ENCODE data around the gene SPAAR. TPM values are rescaled to one million over a fixed set of nuclear protein-coding genes. Genes with fewer than 3 reads are reported as not detected.
A peak's percentile ranks its signal among the peaks of the same experiment; 100 is the strongest.
"Not testable (repeated sequence)": the region's sequence is repeated elsewhere in the genome, so short reads cannot be mapped to it uniquely, and the experiment has no call there.

Gene SPAAR, protein sequence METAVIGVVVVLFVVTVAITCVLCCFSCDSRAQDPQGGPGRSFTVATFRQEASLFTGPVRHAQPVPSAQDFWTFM
- 1 to 10 TPM; 1.3 to 1.6 (median 1.6) TPM for polyA plus RNA-seq (ENCODE audit: insufficient read length in 4 of 4)

DNA sequence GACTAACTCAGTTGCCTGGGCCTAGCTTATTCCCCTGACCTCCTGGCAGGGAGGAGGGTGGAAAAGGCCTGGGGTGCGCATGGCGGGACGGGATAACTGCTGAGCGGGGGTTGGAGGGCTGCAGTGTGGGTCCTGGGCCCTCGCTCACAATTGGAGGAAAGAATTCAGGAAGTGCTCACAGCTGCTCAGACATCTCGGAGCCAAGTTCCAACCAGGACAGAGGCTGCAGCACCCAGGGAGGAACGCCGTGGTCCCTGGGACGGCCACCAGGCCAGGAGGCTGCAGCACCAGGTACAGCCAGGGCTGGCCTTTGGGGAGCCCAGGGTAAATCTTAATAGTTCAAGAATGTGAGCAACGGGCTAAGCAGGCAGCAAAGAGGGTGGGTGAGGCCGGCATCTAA, at the start of gene SPAAR:
Gene SPAAR (plus strand): TSS at position 217 of the 400 bp plus-strand sequence. CDS start 974 bp downstream, outside the sequence.
- no peak for DNase-seq (ENCODE audit: low read depth in 4 of 4, low spot score in 3 of 4)

GRCh38 chr9:35859990-35860339, 49.3 kb upstream of the SPAAR start:
- DNase-seq (ENCODE audit: low read depth in 4 of 4, low spot score in 3 of 4): no peak

DNA sequence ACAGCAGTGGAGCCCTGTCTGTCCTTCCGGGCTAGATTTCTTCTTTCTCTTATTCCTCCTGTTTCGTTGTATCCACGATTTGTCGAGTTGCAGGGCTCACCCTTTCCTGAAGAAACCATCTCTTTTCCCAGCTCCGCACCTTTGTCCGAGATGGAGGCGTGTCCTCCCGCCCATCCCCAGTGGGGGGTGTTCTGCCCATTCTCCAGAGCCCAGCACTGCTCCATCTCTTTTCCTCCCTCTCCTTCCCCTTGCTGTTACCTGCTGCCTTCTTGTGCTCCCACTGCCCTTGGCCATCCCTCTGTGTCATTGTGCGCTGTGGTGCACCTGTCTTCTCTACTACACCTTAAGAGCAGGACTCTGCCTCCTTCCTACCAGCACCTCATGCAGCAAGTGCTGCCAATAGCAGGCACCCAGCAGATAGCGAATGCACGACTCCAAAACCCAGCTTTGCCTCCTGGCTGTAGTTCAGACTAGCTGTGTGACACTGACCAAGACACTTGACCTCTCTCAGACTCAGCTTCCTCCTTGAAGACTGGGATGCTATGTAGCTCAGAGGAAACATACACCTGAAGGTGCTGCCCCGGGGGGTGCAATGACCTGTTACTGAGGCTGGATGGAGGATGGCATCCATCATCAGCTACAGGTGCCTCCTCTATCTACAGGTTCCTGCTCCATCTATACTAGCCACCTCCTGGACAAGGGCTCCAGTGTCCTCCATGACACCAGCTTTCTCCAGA, 48.0 kb upstream of the SPAAR start:
- DNase-seq (ENCODE audit: low read depth in 4 of 4, low spot score in 3 of 4): no peak

DNA sequence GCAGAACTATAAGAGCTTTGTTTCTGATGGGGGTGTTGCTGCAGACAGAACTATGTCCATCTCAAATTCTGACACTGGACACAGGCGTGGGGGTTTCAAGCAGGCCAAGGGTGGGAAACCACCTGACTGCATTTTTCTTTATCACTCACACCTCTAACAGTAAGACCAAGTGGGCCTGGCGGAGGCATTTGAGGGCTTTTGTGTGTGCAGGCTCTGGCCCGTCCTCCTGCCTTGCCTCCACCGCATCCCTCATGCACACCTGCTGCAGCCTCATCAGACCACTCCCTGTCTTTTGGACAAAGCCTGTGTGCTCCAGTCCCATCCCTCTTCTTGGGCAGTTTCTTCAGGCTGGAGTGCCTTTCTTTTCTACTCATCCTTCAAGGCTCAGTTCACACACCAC, 47.0 kb upstream of the SPAAR start:
- no peak for DNase-seq (ENCODE audit: low read depth in 4 of 4, low spot score in 3 of 4)

DNA sequence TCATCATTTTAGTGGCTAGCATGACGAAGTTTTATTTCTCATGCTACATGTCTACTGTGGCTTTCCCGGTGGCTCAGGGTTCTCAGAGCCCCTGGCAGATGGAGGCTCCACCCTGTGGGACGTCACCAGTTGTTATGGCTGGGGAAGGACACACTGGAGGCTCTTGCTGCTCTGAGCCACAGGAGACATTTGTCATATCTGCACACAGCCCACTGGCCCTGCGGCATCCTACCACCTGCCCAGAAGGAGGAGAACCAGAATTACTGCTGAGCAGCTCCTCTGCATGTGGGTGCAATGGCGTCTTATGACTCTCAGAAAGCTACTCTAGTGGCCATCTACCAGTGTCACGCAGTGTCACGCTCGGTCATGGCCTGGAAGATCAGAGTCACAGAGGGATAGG, 45.7 kb upstream of the SPAAR start:
- no peak for DNase-seq (ENCODE audit: low read depth in 4 of 4, low spot score in 3 of 4)

GRCh38 chr9:35864695-35865255, 44.5 kb upstream of the SPAAR start:
- DNase-seq (ENCODE audit: low read depth in 4 of 4, low spot score in 3 of 4): no peak

GRCh38 chr9:35867538-35867937, 41.8 kb upstream of the SPAAR start:
- no peak for DNase-seq (ENCODE audit: low read depth in 4 of 4, low spot score in 3 of 4)

DNA sequence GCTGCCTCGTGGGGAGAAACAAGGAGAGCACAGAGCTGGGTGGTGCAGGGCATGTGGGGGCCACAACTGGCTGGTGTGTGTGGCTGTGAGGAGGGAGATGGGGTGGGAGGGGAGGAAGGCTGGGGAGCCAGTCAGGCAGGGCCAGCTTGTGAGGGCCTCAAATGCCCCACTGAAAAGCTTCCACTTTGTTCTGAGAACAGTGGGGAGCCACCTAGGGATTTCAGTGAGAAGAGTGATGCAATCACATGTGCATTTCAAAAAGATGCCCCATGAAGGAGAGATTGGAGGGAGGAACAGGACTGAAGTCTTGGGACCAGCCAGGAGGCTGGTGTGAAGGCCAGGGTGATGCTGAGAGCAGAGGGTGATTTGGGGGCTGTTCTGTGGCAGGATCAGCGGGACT, 40.4 kb upstream of the SPAAR start:
- DNase-seq (ENCODE audit: low read depth in 4 of 4, low spot score in 3 of 4): no peak

DNA sequence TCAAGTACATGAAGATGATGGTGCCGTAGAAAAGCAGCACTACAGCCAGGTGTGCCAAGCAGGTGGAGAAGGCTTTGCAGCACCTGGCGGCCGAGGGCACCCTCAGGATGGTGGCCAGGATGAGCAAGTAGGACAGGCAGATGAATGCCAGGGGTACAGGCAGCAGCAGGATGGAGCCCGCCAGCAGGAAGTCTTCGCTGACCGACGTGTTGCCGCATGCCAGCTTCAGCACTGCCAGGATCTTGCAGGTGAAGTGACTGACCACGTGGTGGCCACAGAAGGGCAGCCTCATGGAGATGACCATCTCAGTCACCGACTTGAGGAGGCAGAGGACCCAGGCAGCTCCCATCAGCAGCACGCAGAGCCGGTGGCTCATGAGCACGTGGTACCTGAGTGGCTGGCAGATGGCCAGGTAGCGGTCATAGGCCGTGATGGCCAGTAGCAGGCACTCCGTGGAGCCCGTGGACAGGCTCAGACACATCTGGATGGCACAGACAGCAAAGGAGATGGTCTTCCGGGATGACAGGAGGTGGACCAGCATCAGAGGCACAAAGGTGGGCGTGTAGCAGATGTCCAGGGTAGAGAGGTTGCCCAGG, 39.6 kb upstream of the SPAAR start:
- DNase-seq (ENCODE audit: low read depth in 4 of 4, low spot score in 3 of 4): no peak

- DNase-seq (ENCODE audit: low read depth in 4 of 4, low spot score in 3 of 4): no peak
These were observed 38.9 kb upstream of the SPAAR start, which contains the start of gene OR13J1 for GRCh38 chr9:35870351-35870923. TSS of gene OR13J1 (minus strand) at chr9:35870401. CDS start at chr9:35870401, 0 bp downstream.

DNA sequence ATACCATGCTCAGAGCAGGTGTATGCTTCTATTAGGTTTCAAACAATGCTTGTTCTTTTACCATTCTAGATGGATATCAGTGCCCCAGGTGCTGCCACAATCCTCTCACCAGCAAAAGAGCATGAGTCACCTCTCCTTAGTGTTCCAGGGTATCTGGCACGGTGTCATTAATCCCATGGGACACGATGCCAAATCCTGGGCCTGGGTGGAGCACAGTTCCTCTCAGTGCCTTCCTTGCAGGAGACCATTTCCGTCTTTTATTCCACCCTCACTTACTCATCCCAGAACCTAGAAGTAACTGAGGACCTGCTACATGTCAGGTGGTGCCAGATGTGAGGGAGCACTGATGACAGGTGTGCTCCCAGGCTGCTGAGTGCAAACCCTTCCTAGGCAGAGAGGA, 37.7 kb upstream of the SPAAR start:
- DNase-seq (ENCODE audit: low read depth in 4 of 4, low spot score in 3 of 4): no peak

DNA sequence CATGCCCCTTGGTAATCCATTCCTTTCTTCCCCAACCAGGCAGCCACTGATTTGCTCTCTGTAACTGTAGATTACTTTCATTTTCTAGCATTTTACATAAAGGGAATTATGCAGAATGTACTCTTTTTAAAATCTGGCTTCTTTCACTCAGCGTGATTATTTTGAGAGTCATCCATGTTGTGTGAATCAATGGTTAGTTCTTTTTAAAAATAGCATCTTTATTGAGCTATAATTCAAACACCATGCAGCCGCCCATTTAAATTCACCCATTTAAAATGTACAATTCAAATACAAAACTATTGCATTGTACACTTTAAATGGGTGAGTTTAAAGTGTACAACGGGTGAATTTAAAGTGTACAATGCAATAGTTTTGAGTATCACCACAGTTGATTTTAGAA, 36.8 kb upstream of the SPAAR start:
- no peak for DNase-seq (ENCODE audit: low read depth in 4 of 4, low spot score in 3 of 4)

- peak; percentile 45 to 70 (median 60) for DNase-seq (ENCODE audit: low read depth in 4 of 4, low spot score in 3 of 4)
These were observed 26.9 kb upstream of the SPAAR start for GRCh38 chr9:35882263-35882848.

DNA sequence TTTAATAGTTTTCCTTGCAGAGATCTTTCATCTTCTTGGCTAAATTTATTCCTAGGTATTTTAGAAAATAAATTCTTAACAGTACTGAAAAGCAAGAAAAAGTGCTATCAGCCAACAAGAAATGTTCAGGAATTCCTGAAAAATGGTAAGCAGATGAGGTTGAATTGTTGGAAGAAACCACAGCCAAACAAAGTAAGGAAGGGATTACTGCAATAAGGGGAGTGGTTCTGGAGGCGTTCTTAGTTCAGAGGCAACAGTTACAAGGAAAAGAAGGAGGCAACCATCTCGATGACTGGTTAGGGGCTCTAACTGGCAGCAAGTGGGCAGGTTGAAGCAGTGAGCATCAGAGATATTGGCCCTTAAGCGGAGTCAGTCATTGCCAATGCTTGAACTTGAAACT, 26.3 kb upstream of the SPAAR start:
- no peak for DNase-seq (ENCODE audit: low read depth in 4 of 4, low spot score in 3 of 4)

- not testable (repeated sequence) for DNase-seq (ENCODE audit: low read depth in 4 of 4, low spot score in 3 of 4)
These were observed 24.4 kb upstream of the SPAAR start for GRCh38 chr9:35884908-35885307.

DNA sequence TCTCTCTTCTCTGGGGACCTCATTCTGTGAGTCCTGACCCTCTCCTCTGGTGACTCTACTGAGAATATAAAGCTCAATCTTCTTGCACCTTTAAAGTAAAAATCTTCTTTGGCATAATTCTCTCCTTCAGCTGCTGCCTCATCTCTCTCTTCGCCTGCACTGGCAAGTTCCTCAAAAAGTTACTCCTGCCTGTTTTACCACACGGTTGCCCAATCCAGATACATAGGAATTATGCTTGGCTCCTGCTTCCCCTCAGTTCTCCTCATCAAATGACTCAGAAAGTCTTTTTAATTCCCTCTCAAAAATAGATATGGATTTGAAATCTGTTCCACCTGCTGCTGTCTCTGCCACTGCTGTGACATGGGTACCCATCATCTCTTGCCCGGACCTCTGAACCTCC, 17.6 kb upstream of the SPAAR start:
- no peak for DNase-seq (ENCODE audit: low read depth in 4 of 4, low spot score in 3 of 4)

DNA sequence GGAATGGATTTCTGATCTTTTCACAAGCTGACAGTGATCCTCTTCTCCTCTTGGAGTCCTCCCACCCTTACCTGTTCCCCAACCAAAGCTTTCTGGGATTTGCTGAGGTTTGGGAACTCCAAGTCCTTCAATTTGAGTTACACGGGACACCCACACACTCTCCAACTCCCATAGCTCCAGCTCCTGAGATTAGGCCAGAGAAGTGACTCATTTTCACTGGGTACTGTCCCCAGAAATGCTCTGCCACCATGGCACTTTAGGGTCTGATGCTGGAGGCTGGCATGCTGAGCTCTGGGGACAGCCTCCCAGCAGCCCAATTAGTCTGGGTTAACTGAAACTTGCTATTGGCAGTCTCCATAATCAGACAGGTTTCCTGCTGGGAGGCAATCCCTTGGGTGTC, 17.2 kb upstream of the SPAAR start:
- no peak for DNase-seq (ENCODE audit: low read depth in 4 of 4, low spot score in 3 of 4)

DNA sequence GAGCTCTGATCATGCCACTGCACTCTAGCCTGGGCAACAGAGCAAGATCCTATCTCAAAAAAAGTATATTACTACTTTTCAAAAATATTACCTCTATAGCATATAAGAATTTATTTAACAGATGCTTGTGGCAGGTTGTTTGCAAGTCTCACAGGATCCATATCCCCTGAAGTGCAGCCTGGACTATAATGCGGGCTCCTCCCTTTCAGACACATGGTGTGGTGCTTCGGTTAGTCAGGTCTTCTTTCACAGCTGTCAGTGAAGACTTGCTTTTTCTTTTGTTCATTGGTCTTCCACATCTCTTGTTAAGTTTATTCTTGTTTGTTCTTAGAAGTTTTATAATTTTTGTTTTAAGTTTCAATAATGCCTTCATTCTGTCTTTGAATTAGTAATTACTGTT, 12.7 kb upstream of the SPAAR start:
- no peak for DNase-seq (ENCODE audit: low read depth in 4 of 4, low spot score in 3 of 4)

GRCh38 chr9:35897376-35898099, 11.8 kb upstream of the SPAAR start:
- not testable (repeated sequence) for DNase-seq (ENCODE audit: low read depth in 4 of 4, low spot score in 3 of 4)

- DNase-seq (ENCODE audit: low read depth in 4 of 4, low spot score in 3 of 4): no peak
These were observed 11.0 kb upstream of the SPAAR start for GRCh38 chr9:35898337-35898736.
